ENCODE measurements around the gene KRT13.

- TF ChIP-seq, protein P1, sequence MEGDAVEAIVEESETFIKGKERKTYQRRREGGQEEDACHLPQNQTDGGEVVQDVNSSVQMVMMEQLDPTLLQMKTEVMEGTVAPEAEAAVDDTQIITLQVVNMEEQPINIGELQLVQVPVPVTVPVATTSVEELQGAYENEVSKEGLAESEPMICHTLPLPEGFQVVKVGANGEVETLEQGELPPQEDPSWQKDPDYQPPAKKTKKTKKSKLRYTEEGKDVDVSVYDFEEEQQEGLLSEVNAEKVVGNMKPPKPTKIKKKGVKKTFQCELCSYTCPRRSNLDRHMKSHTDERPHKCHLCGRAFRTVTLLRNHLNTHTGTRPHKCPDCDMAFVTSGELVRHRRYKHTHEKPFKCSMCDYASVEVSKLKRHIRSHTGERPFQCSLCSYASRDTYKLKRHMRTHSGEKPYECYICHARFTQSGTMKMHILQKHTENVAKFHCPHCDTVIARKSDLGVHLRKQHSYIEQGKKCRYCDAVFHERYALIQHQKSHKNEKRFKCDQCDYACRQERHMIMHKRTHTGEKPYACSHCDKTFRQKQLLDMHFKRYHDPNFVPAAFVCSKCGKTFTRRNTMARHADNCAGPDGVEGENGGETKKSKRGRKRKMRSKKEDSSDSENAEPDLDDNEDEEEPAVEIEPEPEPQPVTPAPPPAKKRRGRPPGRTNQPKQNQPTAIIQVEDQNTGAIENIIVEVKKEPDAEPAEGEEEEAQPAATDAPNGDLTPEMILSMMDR (conservative IDR thresholded peaks at IDR 0.05; ENCODE audit: low read depth, low read length) = no peak
- TF ChIP-seq EZH2 (IDR thresholded peaks at IDR 0.05; ENCODE audit: borderline replicate concordance, low read depth, low read length, poor library complexity, severe bottlenecking) = no peak
Observed at GRCh38 chr17:41544491-41544892, 39.1 kb upstream of the KRT13 start.

Data from A673 (cell line).